CD14-positive monocyte (primary cell): ENCODE measurements around the gene XPO4. TPM values are rescaled to one million over a fixed set of nuclear protein-coding genes. Genes with fewer than 3 reads are reported as not detected.

Experiments
- DNase-seq, 3 donors: peaks; one replicate each; pipeline ENCODE4 v3.0.0-alpha.2; 2011 to 2022
- H2AFZ ChIP-seq: 2 replicates; pipeline ENCODE4 v1.6.0; 2012; ENCODE audit warnings: mild to moderate bottlenecking, low read depth, low read length, inconsistent platforms; ENCODE audit not compliant: insufficient read depth, poor library complexity, severe bottlenecking
- H3K27ac ChIP-seq, 2 donors: 1 replicate in 1 of 2; 2 replicates in 1 of 2; pipeline ENCODE4 v1.5.1; 2012 to 2013; ENCODE audit warnings: low read length in 2 of 2, control low read depth in 1 of 2, inconsistent platforms in 1 of 2, low read depth in 1 of 2, mild to moderate bottlenecking in 1 of 2
- H3K27me3 ChIP-seq, 2 donors: one replicate each; pipeline versions ENCODE4 v1.6.0 to v1.6.1; 2011 to 2013; ENCODE audit warnings: low read length in 2 of 2; ENCODE audit not compliant: control insufficient read depth in 2 of 2, insufficient read depth in 2 of 2
- H3K36me3 ChIP-seq, 2 donors: replicated peaks in 1 of 2; 1 replicate in 1 of 2; 2 replicates in 1 of 2; pipeline versions ENCODE4 v1.5.1 to v1.6.1; 2012 to 2013; ENCODE audit warnings: low read length in 2 of 2, control low read depth in 1 of 2, inconsistent platforms in 1 of 2, mild to moderate bottlenecking in 1 of 2; ENCODE audit not compliant: insufficient read depth in 2 of 2, control insufficient read depth in 1 of 2
- H3K4me1 ChIP-seq, 2 donors: 1 replicate in 1 of 2; 2 replicates in 1 of 2; pipeline versions ENCODE4 v1.5.1 to v1.6.1; 2012 to 2013; ENCODE audit warnings: low read length in 2 of 2, control low read depth in 1 of 2, inconsistent platforms in 1 of 2, mild to moderate bottlenecking in 1 of 2, moderate library complexity in 1 of 2; ENCODE audit not compliant: insufficient read depth in 2 of 2, control insufficient read depth in 1 of 2
- H3K4me2 ChIP-seq: replicated peaks from 2 replicates; pipeline ENCODE3; 2012; ENCODE audit warnings: low read length, moderate library complexity, mild to moderate bottlenecking; ENCODE audit not compliant: poor library complexity, severe bottlenecking; ENCODE audit errors: extremely low read depth
- H3K4me3 ChIP-seq, 3 experiments: fragments of 200-600 bp in 1 of 3; sonication (generic) in 1 of 3; replicated peaks in 1 of 3; 1 replicate in 2 of 3; 2 replicates in 1 of 3; pipeline ENCODE4 v1.5.1; 2011 to 2013; ENCODE audit warnings: low read length in 3 of 3, mild to moderate bottlenecking in 3 of 3, control low read depth in 2 of 3, low read depth in 2 of 3, inconsistent platforms in 1 of 3, moderate library complexity in 1 of 3
- H3K79me2 ChIP-seq: 2 replicates; pipeline ENCODE4 v1.6.0; 2012; ENCODE audit warnings: mild to moderate bottlenecking, control low read depth, inconsistent platforms, low read length, moderate library complexity; ENCODE audit not compliant: insufficient read depth
- H3K9ac ChIP-seq: 2 replicates; pipeline ENCODE4 v1.6.0; 2017; ENCODE audit warnings: low read length, mild to moderate bottlenecking; ENCODE audit not compliant: insufficient read depth, poor library complexity, severe bottlenecking
- H3K9me3 ChIP-seq, 2 donors: replicated peaks in 1 of 2; 1 replicate in 1 of 2; 2 replicates in 1 of 2; pipeline versions ENCODE4 v1.5.1 to v1.6.1; 2012 to 2013; ENCODE audit warnings: low read length in 2 of 2, control low read depth in 1 of 2; ENCODE audit not compliant: control insufficient read depth in 1 of 2, insufficient read depth in 1 of 2
- H4K20me1 ChIP-seq: 2 replicates; pipeline ENCODE4 v1.6.0; 2012; ENCODE audit warnings: mild to moderate bottlenecking, low read length, control low read depth, moderate library complexity; ENCODE audit not compliant: insufficient read depth
- H3K27ac Mint-ChIP-seq, 7 donors: one replicate each; pipeline ENCODE4 v1.8.0; 2020; ENCODE audit warnings: mild to moderate bottlenecking in 7 of 7, mixed read lengths in 7 of 7, moderate library complexity in 6 of 7, inconsistent platforms in 2 of 7
- H3K27me3 Mint-ChIP-seq, 3 donors: one replicate each; pipeline ENCODE4 v1.8.0; 2021 to 2022; ENCODE audit warnings: low read depth in 3 of 3, mild to moderate bottlenecking in 3 of 3, mixed read lengths in 3 of 3, moderate library complexity in 3 of 3, inconsistent platforms in 1 of 3
- H3K36me3 Mint-ChIP-seq, 2 donors: one replicate each; pipeline ENCODE4 v1.8.0; 2020; ENCODE audit warnings: mixed read lengths in 2 of 2, inconsistent platforms in 1 of 2, mild to moderate bottlenecking in 1 of 2
- H3K4me1 Mint-ChIP-seq: one replicate; pipeline ENCODE4 v1.8.0; 2020; ENCODE audit warnings: mild to moderate bottlenecking, mixed read lengths
- H3K4me3 Mint-ChIP-seq, 2 donors: one replicate each; pipeline ENCODE4 v1.8.0; 2020; ENCODE audit warnings: mild to moderate bottlenecking in 2 of 2, mixed read lengths in 2 of 2, moderate library complexity in 1 of 2
- H3K9me3 Mint-ChIP-seq, 7 donors: one replicate each; pipeline ENCODE4 v1.8.0; 2020 to 2022; ENCODE audit warnings: mixed read lengths in 7 of 7, mild to moderate bottlenecking in 6 of 7, moderate library complexity in 6 of 7, inconsistent platforms in 2 of 7
- WGBS: methylation state at CpG from one replicate; pipeline ENCODE4 v1.1.5; 2013; ENCODE audit warnings: missing lambda C conversion rate; ENCODE audit not compliant: insufficient coverage; 5-methylcytosine and 5-hydroxymethylcytosine counted together
- intact Hi-C, 2 donors: fragments of 100-400 bp; cut with micrococcal nuclease; formaldehyde crosslinking; loops; one replicate each; pipeline versions ENCODE4 v1.15.0 to v1.15.1; 2023
- polyA plus RNA-seq, 3 donors: library from polyadenylated mRNA; depleted of rRNA in 1 of 3; unstranded in 2 of 3; stranded (reverse) in 1 of 3; fragments of 300-500 nt in 2 of 3; fragments of >200 nt in 1 of 3; fragmentation: Illumina TruSeq in 2 of 3; gene quantifications; 1 replicate in 2 of 3; 2 replicates in 1 of 3; pipeline ENCODE4 v1.2.3, GENCODE V29; 2012 to 2021
- TF ChIP-seq, protein P1 (sequence below): fragments of 200-600 bp; IDR thresholded peaks from one replicate; pipeline ENCODE4 v1.8.0; 2022; ENCODE audit warnings: antibody characterized with exemption, mild to moderate bottlenecking

XPO4 gene
- polyA plus RNA-seq, 3 donors = 2.9 to 4.4 (median 4.0) TPM

GRCh38 chr13:20815464-20815863, 87.1 kb downstream of the XPO4 start:
- intact Hi-C loops = no loop called here
- peaks cover 0 to 2% (median 0%) of the 10 kb centered on the region in 7 donors for H3K9me3 Mint-ChIP-seq
- H3K27me3 ChIP-seq = no peaks in the 10 kb centered on the region
- no peaks in the 10 kb centered on the region for H3K4me1 ChIP-seq
- H3K79me2 ChIP-seq = no peaks in the 10 kb centered on the region
- H3K36me3 ChIP-seq = peaks cover 15 to 54% of the 10 kb centered on the region in 2 donors
- H3K4me2 ChIP-seq = no peak overlapping the region
- H3K27ac Mint-ChIP-seq = no peak overlapping the region
- TF ChIP-seq, protein P1, sequence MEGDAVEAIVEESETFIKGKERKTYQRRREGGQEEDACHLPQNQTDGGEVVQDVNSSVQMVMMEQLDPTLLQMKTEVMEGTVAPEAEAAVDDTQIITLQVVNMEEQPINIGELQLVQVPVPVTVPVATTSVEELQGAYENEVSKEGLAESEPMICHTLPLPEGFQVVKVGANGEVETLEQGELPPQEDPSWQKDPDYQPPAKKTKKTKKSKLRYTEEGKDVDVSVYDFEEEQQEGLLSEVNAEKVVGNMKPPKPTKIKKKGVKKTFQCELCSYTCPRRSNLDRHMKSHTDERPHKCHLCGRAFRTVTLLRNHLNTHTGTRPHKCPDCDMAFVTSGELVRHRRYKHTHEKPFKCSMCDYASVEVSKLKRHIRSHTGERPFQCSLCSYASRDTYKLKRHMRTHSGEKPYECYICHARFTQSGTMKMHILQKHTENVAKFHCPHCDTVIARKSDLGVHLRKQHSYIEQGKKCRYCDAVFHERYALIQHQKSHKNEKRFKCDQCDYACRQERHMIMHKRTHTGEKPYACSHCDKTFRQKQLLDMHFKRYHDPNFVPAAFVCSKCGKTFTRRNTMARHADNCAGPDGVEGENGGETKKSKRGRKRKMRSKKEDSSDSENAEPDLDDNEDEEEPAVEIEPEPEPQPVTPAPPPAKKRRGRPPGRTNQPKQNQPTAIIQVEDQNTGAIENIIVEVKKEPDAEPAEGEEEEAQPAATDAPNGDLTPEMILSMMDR = no peak
- no peak overlapping the region for H3K4me3 Mint-ChIP-seq
- no peak overlapping the region for H2AFZ ChIP-seq
- peaks cover 2% of the 10 kb centered on the region for H3K4me1 Mint-ChIP-seq
- no peak overlapping the region for H3K9ac ChIP-seq
- no peaks in the 10 kb centered on the region for H3K27me3 Mint-ChIP-seq
- H3K9me3 ChIP-seq = no peaks in the 10 kb centered on the region
- WGBS = no CpG with 5 or more reads among the region's 1 CpG
- no peak overlapping the region for H3K27ac ChIP-seq
- no peaks in the 10 kb centered on the region for H4K20me1 ChIP-seq
- no peak overlapping the region for H3K4me3 ChIP-seq
- DNase-seq = no peak
- peaks cover 43 to 51% of the 10 kb centered on the region in 2 donors for H3K36me3 Mint-ChIP-seq

DNA sequence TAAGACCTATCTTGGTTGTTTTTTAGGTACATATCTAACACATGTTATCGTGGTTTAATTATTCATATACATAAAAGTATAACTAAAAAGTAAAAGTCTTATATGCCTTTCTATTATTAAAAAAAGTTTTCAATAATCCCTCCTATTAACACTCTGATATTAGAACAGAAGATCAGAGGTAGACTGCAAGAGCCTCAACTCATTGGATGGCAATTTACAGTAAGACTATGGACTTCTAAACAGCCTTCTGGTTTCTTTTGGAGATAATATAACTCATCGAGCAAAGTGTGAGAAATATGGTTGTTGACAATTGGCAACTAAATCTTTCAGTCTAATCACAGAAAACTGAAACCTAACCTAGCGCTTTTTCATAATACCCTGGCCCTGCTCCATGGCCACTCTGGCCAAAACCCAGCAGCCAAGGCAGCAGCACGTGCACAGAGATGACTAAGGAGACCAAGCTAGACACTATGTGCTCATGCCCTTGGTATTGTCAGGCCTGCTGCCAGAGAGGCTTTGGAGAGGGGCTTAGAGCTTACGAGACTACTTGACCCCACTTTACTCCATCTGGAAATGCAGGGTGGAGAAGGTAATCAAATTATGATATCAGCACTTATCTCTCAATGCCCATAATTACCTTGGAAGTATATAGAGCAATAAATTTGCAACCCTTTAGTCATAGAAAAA, 88.2 kb downstream of the XPO4 start:
- TF ChIP-seq, protein P1 = no peak
- H2AFZ ChIP-seq = no peak overlapping the region
- H3K4me3 Mint-ChIP-seq = no peak overlapping the region
- H3K4me1 ChIP-seq = no peaks in the 10 kb centered on the region
- no peak for DNase-seq
- no peaks in the 10 kb centered on the region for H3K27me3 Mint-ChIP-seq
- H3K9me3 Mint-ChIP-seq = peaks cover 0 to 2% (median 0%) of the 10 kb centered on the region in 7 donors
- H3K4me3 ChIP-seq = no peak overlapping the region
- H3K27ac ChIP-seq = no peak overlapping the region
- no peak overlapping the region for H3K27ac Mint-ChIP-seq
- H3K9ac ChIP-seq = no peak overlapping the region
- peaks cover 41 to 51% of the 10 kb centered on the region in 2 donors for H3K36me3 Mint-ChIP-seq
- no peak overlapping the region for H3K4me2 ChIP-seq
- WGBS = 60% methylated on average over 2 of the region's 5 CpGs
- no peaks in the 10 kb centered on the region for H3K79me2 ChIP-seq
- no peaks in the 10 kb centered on the region for H3K27me3 ChIP-seq
- no peaks in the 10 kb centered on the region for H3K9me3 ChIP-seq
- H4K20me1 ChIP-seq = no peaks in the 10 kb centered on the region
- peaks cover 2% of the 10 kb centered on the region for H3K4me1 Mint-ChIP-seq
- H3K36me3 ChIP-seq = peaks cover 16 to 51% of the 10 kb centered on the region in 2 donors
- intact Hi-C loops = no loop called here
